Ascending aorta (tissue), 2 donors: ENCODE measurements around the gene P2RY1. TPM values are rescaled to one million over a fixed set of nuclear protein-coding genes. Genes with fewer than 3 reads are reported as not detected.
"Not testable (repeated sequence)": the region's sequence is repeated elsewhere in the genome, so short reads cannot be mapped to it uniquely, and the experiment has no call there.

Experiments used
- DNase-seq, 2 donors: peaks; one replicate each; pipeline ENCODE4 v3.0.0-alpha.2; 2019; ENCODE audit warnings: low spot score in 2 of 2
- H3K27ac ChIP-seq, 2 donors: fragments of 200-600 bp; sonication (generic); one replicate each; pipeline ENCODE4 v1.5.1; 2016 to 2017; ENCODE audit warnings: mild to moderate bottlenecking in 1 of 2
- H3K27me3 ChIP-seq: fragments of 200-600 bp; sonication (generic); one replicate; pipeline ENCODE4 v1.5.1; 2017
- H3K36me3 ChIP-seq, 2 donors: fragments of 200-600 bp; sonication (generic); one replicate each; pipeline ENCODE4 v1.5.1; 2016
- H3K4me1 ChIP-seq, 2 donors: fragments of 200-600 bp; sonication (generic); one replicate each; pipeline ENCODE4 v1.5.1; 2016 to 2017; ENCODE audit warnings: mild to moderate bottlenecking in 1 of 2
- H3K4me3 ChIP-seq, 2 donors: fragments of 200-600 bp; sonication (generic); one replicate each; pipeline ENCODE4 v1.5.1; 2016 to 2017; ENCODE audit warnings: mild to moderate bottlenecking in 1 of 2
- H3K9me3 ChIP-seq, 2 donors: fragments of 200-600 bp; sonication (generic); one replicate each; pipeline ENCODE4 v1.5.1; 2016
- intact Hi-C: fragments of 100-400 bp; cut with DNase I; formaldehyde crosslinking; loops from one replicate; pipeline ENCODE4 v1.15.1; 2023
- total RNA-seq: library from RNA; depleted of rRNA; stranded (reverse); fragments of >200 nt; gene quantifications from one replicate; pipeline ENCODE4 v1.1.0, GENCODE V29; 2016
- TF ChIP-seq, protein P1 (sequence below), 3 experiments: fragments of 200-600 bp in 2 of 3; fragments of 450-650 bp in 1 of 3; sonication (generic) in 2 of 3; IDR thresholded peaks; one replicate each; pipeline ENCODE4 v1.5.1; 2016 to 2019; ENCODE audit warnings: antibody characterized with exemption in 3 of 3, mild to moderate bottlenecking in 1 of 3, moderate library complexity in 1 of 3

P2RY1 gene
- total RNA-seq, 1 donor from 2014 or later: 8.8 TPM

DNA sequence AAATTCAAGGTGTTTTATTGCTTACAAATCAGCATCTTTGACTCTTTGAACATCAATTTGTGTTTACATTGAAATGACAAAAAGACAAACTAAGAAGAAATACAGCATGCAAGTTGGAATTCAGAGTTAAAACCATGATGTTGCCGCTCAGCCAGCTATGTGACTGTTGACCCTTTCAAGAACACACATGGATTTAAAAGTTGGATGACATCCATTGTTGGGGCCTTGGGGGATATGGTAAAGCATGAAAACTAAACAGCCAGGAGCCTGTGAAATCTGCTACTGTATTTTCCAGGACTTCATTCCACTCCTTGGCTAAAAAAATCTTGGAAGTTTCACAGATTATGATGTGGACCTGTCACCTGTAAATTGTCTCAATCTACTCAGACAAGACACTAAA lies 4.6 kb downstream of the P2RY1 start:
- intact Hi-C loops: loop anchor here (10.0 kb wide), 1 partner anchor 365 kb away; no protein-coding TSS in a partner anchor
- Histone ChIP-seq H3K27me3 (no peaks in the 10 kb centered on the region), H3K27ac (no peak overlapping the region), H3K4me3 (no peak overlapping the region), H3K4me1 (no peaks in the 10 kb centered on the region), H3K9me3 (no peaks in the 10 kb centered on the region), H3K36me3 (no peaks in the 10 kb centered on the region)
- no peak for DNase-seq
- TF ChIP-seq, protein P1, sequence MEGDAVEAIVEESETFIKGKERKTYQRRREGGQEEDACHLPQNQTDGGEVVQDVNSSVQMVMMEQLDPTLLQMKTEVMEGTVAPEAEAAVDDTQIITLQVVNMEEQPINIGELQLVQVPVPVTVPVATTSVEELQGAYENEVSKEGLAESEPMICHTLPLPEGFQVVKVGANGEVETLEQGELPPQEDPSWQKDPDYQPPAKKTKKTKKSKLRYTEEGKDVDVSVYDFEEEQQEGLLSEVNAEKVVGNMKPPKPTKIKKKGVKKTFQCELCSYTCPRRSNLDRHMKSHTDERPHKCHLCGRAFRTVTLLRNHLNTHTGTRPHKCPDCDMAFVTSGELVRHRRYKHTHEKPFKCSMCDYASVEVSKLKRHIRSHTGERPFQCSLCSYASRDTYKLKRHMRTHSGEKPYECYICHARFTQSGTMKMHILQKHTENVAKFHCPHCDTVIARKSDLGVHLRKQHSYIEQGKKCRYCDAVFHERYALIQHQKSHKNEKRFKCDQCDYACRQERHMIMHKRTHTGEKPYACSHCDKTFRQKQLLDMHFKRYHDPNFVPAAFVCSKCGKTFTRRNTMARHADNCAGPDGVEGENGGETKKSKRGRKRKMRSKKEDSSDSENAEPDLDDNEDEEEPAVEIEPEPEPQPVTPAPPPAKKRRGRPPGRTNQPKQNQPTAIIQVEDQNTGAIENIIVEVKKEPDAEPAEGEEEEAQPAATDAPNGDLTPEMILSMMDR (IDR thresholded peaks at IDR 0.05): no peak

DNA sequence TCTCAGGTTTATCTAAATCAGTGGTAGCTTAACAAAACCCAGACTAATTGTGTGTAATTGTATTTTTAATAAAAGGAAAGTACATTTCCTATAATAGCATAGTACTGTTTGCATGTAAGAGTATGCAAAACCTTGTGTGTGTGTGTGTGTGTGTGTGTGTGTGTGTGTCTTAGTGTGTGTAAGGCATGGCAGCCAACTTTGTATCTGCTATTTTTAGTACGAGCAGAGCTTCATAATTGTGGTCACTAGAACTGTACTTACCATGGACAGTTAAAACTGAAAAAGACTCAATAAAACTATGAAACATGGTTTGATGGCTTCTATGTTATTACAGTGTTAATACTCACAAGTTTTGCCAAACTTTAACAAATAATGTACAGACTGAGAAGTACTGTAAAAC lies 6.2 kb downstream of the P2RY1 start:
- no peaks in the 10 kb centered on the region for H3K4me1 ChIP-seq
- H3K27me3 ChIP-seq: no peaks in the 10 kb centered on the region
- intact Hi-C loops: no loop called here
- H3K9me3 ChIP-seq: no peaks in the 10 kb centered on the region
- H3K36me3 ChIP-seq: no peaks in the 10 kb centered on the region
- H3K4me3 ChIP-seq: no peak overlapping the region
- no peak overlapping the region for H3K27ac ChIP-seq
- TF ChIP-seq, protein P1 (IDR thresholded peaks at IDR 0.05): no peak
- DNase-seq: no peak

DNA sequence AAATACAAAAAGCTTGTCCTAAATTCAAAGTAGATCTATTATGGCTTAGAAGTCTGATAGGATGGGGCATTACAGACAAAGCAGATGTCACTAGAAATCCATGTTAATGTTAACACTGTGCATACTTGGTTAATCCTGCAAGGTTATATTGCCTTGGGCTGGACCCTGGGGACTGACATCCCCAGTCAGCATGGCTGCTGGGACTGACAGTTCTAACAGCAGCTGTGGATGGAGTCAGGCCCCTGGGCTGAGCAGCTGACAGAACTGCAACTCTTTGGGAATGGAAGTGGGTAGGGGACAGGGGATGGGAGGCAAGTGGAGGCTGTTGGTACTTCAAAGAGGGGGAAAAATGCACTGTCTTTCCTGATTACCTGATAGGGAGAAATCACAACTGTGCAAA lies 7.5 kb downstream of the P2RY1 start:
- no peak overlapping the region for H3K4me3 ChIP-seq
- no peak for DNase-seq
- no peaks in the 10 kb centered on the region for H3K4me1 ChIP-seq
- TF ChIP-seq, protein P1 (IDR thresholded peaks at IDR 0.05): no peak
- H3K27ac ChIP-seq: no peak overlapping the region
- no peaks in the 10 kb centered on the region for H3K27me3 ChIP-seq
- no peaks in the 10 kb centered on the region for H3K36me3 ChIP-seq
- intact Hi-C loops: no loop called here
- no peaks in the 10 kb centered on the region for H3K9me3 ChIP-seq

DNA sequence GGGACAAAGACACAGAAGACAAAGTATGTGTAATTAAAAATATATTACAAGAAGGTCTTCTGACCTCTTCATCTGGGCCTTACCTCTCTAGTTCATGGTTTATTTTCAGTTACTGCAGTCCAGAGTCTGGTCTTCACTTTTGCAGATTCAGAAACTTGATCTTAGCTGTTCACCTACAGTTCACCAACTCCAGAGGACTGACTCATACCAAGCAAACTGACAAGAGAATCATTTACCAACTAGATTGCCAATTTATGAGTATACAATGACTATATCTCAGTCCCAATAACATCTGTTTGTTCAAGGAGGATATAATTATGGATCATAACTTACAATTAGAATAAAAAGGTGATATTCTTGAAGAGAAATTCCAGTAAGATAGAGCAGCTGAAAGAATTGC lies 9.0 kb downstream of the P2RY1 start:
- no peak overlapping the region for H3K27ac ChIP-seq
- DNase-seq: no peak
- H3K4me1 ChIP-seq: no peaks in the 10 kb centered on the region
- H3K36me3 ChIP-seq: no peaks in the 10 kb centered on the region
- no peaks in the 10 kb centered on the region for H3K9me3 ChIP-seq
- TF ChIP-seq, protein P1 (IDR thresholded peaks at IDR 0.05): no peak
- intact Hi-C loops: no loop called here
- no peak overlapping the region for H3K4me3 ChIP-seq
- no peaks in the 10 kb centered on the region for H3K27me3 ChIP-seq

DNA sequence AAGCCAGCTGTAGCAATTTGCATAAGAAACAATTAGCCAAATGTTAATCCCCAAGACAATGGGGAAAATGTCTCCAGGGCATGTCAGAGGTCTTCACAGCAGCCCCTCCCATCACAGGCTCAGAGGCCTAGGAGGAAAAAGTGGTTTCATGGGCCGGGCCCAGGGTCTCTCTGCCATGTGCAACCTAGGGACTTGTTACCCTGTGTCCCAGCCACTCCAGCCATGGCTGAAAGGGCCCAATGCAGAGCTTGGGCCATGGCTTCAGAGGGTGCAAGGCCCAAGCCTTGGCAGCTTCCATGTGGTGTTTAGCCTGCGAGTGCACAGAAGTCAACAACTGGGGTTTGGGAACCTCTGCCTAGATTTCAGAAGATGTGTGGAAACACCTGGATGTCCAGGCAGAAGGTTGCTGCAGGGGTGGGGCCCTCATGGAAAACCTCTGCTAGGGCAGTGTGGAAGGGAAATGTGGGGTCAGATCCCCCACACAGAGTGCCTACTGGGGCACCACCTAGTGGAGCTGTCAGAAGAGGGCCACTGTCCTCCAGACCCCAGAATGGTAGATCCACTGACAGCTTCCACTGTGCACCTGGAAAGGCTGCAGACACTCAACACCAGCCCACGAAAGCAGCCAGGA lies 11.8 kb downstream of the P2RY1 start:
- H3K27ac ChIP-seq, intact Hi-C loops, H3K36me3 ChIP-seq, H3K4me1 ChIP-seq, DNase-seq, H3K4me3 ChIP-seq, H3K27me3 ChIP-seq, H3K9me3 ChIP-seq: not testable (repeated sequence)

DNA sequence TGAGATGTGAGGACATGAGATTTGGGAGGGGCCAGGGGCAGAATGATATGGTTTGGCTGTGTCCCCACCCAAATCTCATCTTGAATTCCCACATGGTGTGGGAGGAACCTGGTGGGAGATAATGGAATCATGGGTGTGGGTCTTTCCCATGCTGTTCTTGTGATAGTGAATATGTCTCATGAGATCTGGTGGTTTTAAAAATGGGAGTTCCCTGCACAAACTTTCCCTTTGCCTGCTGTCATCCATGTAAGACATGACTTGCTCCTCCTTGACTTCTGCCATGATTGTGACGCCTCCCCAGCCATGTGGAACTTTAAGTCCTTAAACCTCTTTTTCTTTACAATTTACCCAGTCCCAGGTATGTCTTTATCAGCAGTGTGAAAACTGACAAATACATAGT lies 12.7 kb downstream of the P2RY1 start:
- H3K36me3 ChIP-seq, DNase-seq, intact Hi-C loops: not testable (repeated sequence)

More for the DNA sequence above, 12.7 kb downstream of the P2RY1 start:
- not testable (repeated sequence) for H3K9me3 ChIP-seq, H3K27me3 ChIP-seq, H3K4me3 ChIP-seq, H3K27ac ChIP-seq, H3K4me1 ChIP-seq
